HG02763 (cell line): ENCODE results near the gene MTHFD1L.
A peak's percentile ranks its signal among the peaks of the same experiment; 100 is the strongest.

ENCODE experiments used
- ATAC-seq: cut with Tn5 transposase; IDR thresholded peaks from one replicate; pipeline ENCODE4 v1.9.1; 2021; ENCODE audit warnings: mild to moderate bottlenecking, moderate library complexity; ENCODE audit not compliant: unreplicated experiment

Gene MTHFD1L

GRCh38 chr6:150897400-150897943 is 32.0 kb downstream of the MTHFD1L start:
- ATAC-seq, result peak; percentile 40

GRCh38 chr6:150898399-150899170 is 33.1 kb downstream of the MTHFD1L start:
- no peak for ATAC-seq

GRCh38 chr6:150899231-150899630 is 33.7 kb downstream of the MTHFD1L start:
- ATAC-seq, result no peak

- ATAC-seq, result no peak
Observed at GRCh38 chr6:150900049-150900448, 34.5 kb downstream of the MTHFD1L start.

- ATAC-seq, result no peak
Observed at GRCh38 chr6:150902142-150902776, 36.8 kb downstream of the MTHFD1L start.

GRCh38 chr6:150905769-150906168 is 40.3 kb downstream of the MTHFD1L start:
- no peak for ATAC-seq

- no peak for ATAC-seq
Observed at GRCh38 chr6:150906641-150907326, 41.3 kb downstream of the MTHFD1L start.

GRCh38 chr6:150907383-150907782 is 41.9 kb downstream of the MTHFD1L start:
- no peak for ATAC-seq

GRCh38 chr6:150908901-150909300 is 43.4 kb downstream of the MTHFD1L start:
- no peak for ATAC-seq

GRCh38 chr6:150910561-150910960 is 45.1 kb downstream of the MTHFD1L start:
- ATAC-seq, result no peak

GRCh38 chr6:150914372-150914771 is 48.9 kb downstream of the MTHFD1L start:
- no peak for ATAC-seq

- no peak for ATAC-seq
Observed at GRCh38 chr6:150915131-150915879, 49.8 kb downstream of the MTHFD1L start.

- ATAC-seq, result no peak
Observed at GRCh38 chr6:150915880-150916265, 50.4 kb downstream of the MTHFD1L start.

- no peak for ATAC-seq
Observed at GRCh38 chr6:150919938-150920337, 54.4 kb downstream of the MTHFD1L start.

GRCh38 chr6:150922137-150922536 is 56.6 kb downstream of the MTHFD1L start:
- no peak for ATAC-seq

GRCh38 chr6:150924808-150925589 is 59.5 kb downstream of the MTHFD1L start:
- no peak for ATAC-seq

GRCh38 chr6:150925590-150925928 is 60.1 kb downstream of the MTHFD1L start:
- no peak for ATAC-seq

GRCh38 chr6:150925976-150926375 is 60.5 kb downstream of the MTHFD1L start:
- no peak for ATAC-seq

- no peak for ATAC-seq
Observed at GRCh38 chr6:150928882-150929281, 63.4 kb downstream of the MTHFD1L start.

- no peak for ATAC-seq
Observed at GRCh38 chr6:150929416-150929815, 63.9 kb downstream of the MTHFD1L start.
